Left ventricle myocardium inferior (tissue), 1 donor: Measurements from ENCODE around the gene ACTA2. TPM values are rescaled to one million over a fixed set of nuclear protein-coding genes. Genes with fewer than 3 reads are reported as not detected.

Experiments used
- DNase-seq: peaks from one replicate; pipeline ENCODE4 v3.0.0-alpha.2; 2020
- H3K27ac ChIP-seq: fragments of 200-600 bp; replicated peaks from 2 replicates; pipeline ENCODE4 v1.8.0; 2021
- H3K27me3 ChIP-seq: fragments of 200-600 bp; 2 replicates; pipeline ENCODE4 v1.8.0; 2021; ENCODE audit warnings: low read depth
- H3K36me3 ChIP-seq: fragments of 200-600 bp; 2 replicates; pipeline ENCODE4 v1.8.0; 2021
- H3K4me1 ChIP-seq: fragments of 200-600 bp; 2 replicates; pipeline ENCODE4 v1.8.0; 2021
- H3K4me3 ChIP-seq: fragments of 200-600 bp; 2 replicates; pipeline ENCODE4 v1.8.0; 2021; ENCODE audit warnings: mild to moderate bottlenecking, moderate library complexity
- H3K9me3 ChIP-seq: fragments of 200-600 bp; replicated peaks from 2 replicates; pipeline ENCODE4 v1.8.0; 2021
- CTCF ChIP-seq: fragments of 200-600 bp; IDR thresholded peaks from 2 replicates; pipeline ENCODE4 v1.8.0; 2021; ENCODE audit warnings: antibody characterized with exemption, mild to moderate bottlenecking, borderline replicate concordance
- intact Hi-C: fragments of 100-400 bp; cut with micrococcal nuclease; formaldehyde crosslinking; loops from one replicate; pipeline ENCODE4 v1.11.0; 2022
- total RNA-seq: library from RNA; stranded (reverse); fragmentation: NEBNext Ultra II Directional; extraction: Animal tissue kit (Norgen Biotek cat#: 25700); gene quantifications from one replicate; pipeline ENCODE4 v1.2.1, GENCODE V29; 2021
- donor health status: DM: no; HTN: yes; CAD: no; lungs with severe emphysema.

Gene ACTA2
- total RNA-seq, 1 donor from 2014 or later, result 89.4 TPM

GRCh38 chr10:88961266-88961665 lies 8.7 kb upstream of the ACTA2 start:
- no peak overlapping the region for H3K27ac ChIP-seq
- H3K27me3 ChIP-seq, result no peaks in the 10 kb centered on the region
- H3K4me3 ChIP-seq, result no peak overlapping the region
- H3K4me1 ChIP-seq, result peaks cover 9% of the 10 kb centered on the region
- intact Hi-C loops, result no loop called here
- no peaks in the 10 kb centered on the region for H3K36me3 ChIP-seq
- no peaks in the 10 kb centered on the region for H3K9me3 ChIP-seq
- TF ChIP-seq CTCF, result no peak
- DNase-seq, result no peak

GRCh38 chr10:88960802-88961201 lies 8.2 kb upstream of the ACTA2 start:
- Histone ChIP-seq H3K27me3 (no peaks in the 10 kb centered on the region), H3K9me3 (no peaks in the 10 kb centered on the region), H3K36me3 (no peaks in the 10 kb centered on the region), H3K4me3 (no peak overlapping the region), H3K4me1 (peaks cover 7% of the 10 kb centered on the region), H3K27ac (no peak overlapping the region)
- no peak for DNase-seq
- intact Hi-C loops, result no loop called here
- no peak for TF ChIP-seq CTCF

- H3K4me1 ChIP-seq, result peaks cover 7% of the 10 kb centered on the region
- no peaks in the 10 kb centered on the region for H3K36me3 ChIP-seq
- H3K9me3 ChIP-seq, result no peaks in the 10 kb centered on the region
- no peak overlapping the region for H3K27ac ChIP-seq
- intact Hi-C loops, result no loop called here
- no peak overlapping the region for H3K4me3 ChIP-seq
- TF ChIP-seq CTCF, result no peak
- DNase-seq, result no peak
- H3K27me3 ChIP-seq, result no peaks in the 10 kb centered on the region
Measured at GRCh38 chr10:88958721-88959120, 6.1 kb upstream of the ACTA2 start.

- Histone ChIP-seq H3K4me3 (no peak overlapping the region), H3K4me1 (peaks cover 12% of the 10 kb centered on the region), H3K36me3 (no peaks in the 10 kb centered on the region), H3K27ac (no peak overlapping the region), H3K9me3 (no peaks in the 10 kb centered on the region), H3K27me3 (no peaks in the 10 kb centered on the region)
- no peak for TF ChIP-seq CTCF
- intact Hi-C loops, result no loop called here
- DNase-seq, result no peak
Measured at GRCh38 chr10:88957381-88957780, 4.8 kb upstream of the ACTA2 start.

- Histone ChIP-seq H3K4me1 (peaks cover 33% of the 10 kb centered on the region), H3K27me3 (no peaks in the 10 kb centered on the region), H3K36me3 (no peaks in the 10 kb centered on the region), H3K4me3 (no peak overlapping the region), H3K27ac (no peak overlapping the region), H3K9me3 (no peaks in the 10 kb centered on the region)
- intact Hi-C loops, result no loop called here
- no peak for TF ChIP-seq CTCF
- no peak for DNase-seq
Measured at GRCh38 chr10:88954458-88955083, 2.0 kb upstream of the ACTA2 start.
